HG02981 (cell line): ENCODE measurements around the gene CD247.

Experiments used
- ATAC-seq: cut with Tn5 transposase; IDR thresholded peaks from one replicate; pipeline ENCODE4 v1.9.1; 2021; ENCODE audit warnings: mild to moderate bottlenecking, moderate library complexity; ENCODE audit not compliant: unreplicated experiment

CD247 gene

GRCh38 chr1:167489571-167490340 lies 28.6 kb downstream of the CD247 start:
- no peak for ATAC-seq

- ATAC-seq: no peak
Measured at GRCh38 chr1:167488786-167489185, 29.5 kb downstream of the CD247 start.

- ATAC-seq: no peak
Measured at GRCh38 chr1:167487614-167488013, 30.7 kb downstream of the CD247 start.

DNA sequence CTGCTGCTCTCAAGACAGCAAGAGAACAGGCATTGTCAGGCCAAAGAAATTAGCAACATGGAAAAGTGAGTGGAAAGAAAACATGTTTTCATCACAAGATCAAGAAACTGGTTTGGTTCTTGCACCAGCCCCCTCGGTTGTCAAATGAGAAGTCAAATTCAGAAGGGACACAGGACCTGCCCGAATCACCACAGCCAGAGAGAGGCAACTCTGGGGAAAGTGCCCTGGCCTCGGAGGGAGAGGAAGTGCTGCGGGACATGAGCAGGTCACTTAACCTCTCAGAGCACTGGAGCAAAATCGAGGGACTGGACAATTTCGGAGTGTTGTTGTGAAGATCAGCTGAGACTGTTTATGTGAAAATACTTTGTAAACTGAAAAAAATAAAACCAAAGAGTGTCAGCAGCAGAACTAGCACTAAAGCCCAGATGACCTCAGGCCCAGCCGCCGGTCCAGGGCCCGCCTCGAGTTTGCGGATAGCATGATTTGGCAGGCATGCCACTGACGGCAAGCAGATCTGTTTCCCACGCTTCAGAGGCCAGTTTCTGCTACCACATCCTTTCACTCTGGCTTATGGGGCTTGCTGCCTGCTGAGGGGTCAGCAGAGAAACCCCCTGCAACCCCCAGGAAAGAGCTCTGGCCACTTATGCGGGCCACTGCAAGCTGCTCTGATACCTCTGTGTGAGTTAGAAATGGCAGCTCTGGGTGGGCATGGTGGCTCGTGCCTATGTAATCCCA lies 32.1 kb downstream of the CD247 start:
- no peak for ATAC-seq

- no peak for ATAC-seq
Measured at GRCh38 chr1:167484726-167485502, 33.4 kb downstream of the CD247 start.

DNA sequence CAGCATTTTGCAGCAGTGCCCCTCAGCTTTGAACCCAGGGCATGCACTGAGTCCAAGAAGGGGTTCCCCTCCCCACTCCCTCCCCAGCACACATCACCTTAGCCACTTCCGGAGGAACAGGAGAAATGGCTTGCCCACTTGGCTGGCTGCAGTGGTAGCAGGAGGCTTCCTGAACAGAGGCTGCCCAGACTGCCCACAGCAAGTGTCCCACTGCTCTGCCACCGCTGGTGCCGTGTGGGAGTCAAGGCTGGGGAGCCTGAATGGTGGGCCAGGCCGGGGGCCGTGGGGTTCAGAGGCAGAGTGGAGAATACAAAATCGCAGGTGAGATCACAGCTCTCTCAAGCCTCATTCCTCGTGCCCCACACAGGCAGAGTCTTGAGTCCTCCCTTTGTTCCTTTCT lies 34.5 kb downstream of the CD247 start:
- no peak for ATAC-seq

DNA sequence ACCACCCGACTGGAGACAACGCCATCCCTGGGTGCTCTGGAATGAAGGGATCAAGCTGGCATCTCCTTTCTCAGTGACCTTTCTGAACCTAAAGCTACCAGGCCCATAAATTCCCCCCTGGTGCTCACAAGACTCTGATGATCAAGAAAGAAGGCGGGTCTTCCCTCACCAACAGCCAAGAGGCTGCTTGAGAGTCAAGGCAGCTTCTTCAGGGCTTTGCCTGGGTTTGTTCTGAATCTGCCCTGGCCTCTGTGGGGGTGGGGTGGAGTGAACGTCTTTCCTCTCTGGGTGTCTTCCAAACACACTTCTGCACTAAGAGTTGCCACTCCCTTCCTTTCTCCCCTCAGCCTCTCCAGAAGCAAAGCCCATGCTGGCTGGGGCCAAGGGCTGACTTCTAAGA lies 36.1 kb downstream of the CD247 start:
- ATAC-seq: no peak

GRCh38 chr1:167479331-167479979 lies 38.9 kb downstream of the CD247 start:
- no peak for ATAC-seq

GRCh38 chr1:167477986-167478385 lies 40.3 kb downstream of the CD247 start:
- no peak for ATAC-seq

GRCh38 chr1:167476061-167476460 lies 42.3 kb downstream of the CD247 start:
- no peak for ATAC-seq

DNA sequence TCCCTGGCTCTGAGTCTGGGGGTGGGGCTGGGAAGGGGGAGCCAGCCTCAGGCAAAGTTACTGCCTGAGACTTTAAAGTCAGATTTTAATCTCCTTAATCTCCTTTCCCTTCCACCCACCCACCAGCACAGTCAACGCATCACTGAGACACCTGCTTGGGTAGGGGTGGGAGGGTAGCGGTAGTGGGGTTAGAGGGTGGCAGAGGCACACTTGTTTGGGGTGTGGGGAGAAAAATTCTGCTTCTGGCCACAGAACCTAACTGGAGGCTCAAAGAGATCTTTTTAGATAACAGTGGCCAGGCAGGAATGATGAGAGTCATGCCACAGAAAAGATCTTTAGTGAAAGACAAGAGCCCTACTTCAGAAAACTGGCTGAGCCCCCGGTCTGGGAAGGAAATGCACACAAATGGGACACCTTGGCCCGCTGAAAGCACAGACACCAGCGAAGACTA lies 44.1 kb downstream of the CD247 start:
- no peak for ATAC-seq

DNA sequence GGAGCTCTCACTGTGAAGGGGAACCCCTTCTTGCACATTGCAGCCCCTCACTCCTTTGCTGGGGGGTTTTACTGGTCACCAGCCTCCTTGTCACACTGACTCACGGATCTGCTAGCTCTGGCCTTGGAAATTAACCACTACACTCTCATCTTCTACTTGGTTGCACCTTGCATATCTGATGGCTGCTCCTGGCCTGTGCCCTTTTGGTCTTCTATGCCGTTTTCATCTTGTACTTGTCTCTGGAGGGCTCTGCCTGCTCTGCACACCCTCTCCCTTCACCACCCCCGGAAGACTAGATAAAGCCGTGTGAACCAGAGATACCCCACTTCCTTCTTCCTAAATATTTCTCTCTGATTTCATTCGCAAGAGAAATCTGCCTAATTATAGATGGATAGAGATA lies 44.6 kb downstream of the CD247 start:
- ATAC-seq: no peak

DNA sequence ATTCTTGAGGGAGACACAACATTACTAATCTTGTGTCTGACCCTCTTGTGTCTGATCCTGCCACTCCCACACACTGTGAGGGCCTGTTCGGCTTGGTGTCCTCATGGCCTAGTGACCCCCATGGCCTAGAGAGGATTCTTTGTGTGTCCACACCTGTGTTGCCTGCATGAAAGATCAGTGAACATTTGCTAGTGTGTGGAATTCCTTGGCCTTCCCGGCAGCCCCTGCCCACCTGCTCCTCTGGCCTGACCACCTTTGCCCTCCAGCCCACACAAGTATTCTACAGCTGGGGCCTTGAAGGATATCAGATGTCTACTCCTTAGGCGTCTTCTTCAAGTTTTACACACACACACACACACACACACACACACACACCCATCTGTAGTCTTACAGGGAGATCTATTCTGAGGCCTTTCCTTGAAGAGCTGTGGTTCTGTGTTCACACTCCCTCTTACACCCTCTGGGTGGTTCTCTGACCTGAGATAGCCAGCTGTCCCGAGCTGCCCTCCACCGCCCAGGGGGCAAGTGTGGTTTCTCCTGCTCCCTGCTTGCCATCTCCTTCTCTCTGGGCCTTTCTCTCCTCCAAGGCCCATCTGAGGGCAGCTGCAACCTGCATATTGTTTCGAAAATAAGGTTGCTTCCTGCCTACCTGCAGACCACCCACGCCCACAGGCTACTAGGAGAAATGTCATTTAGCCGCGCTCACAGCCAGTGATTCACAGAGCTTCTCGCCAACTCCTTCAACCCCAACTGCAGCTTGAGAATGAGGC lies 45.4 kb downstream of the CD247 start:
- ATAC-seq: no peak

- no peak for ATAC-seq
Measured at GRCh38 chr1:167471568-167471967, 46.8 kb downstream of the CD247 start.

- ATAC-seq: no peak
Measured at GRCh38 chr1:167469280-167469965, 48.9 kb downstream of the CD247 start.

- no peak for ATAC-seq
Measured at GRCh38 chr1:167467752-167468151, 50.6 kb downstream of the CD247 start.

GRCh38 chr1:167467126-167467710 lies 51.1 kb downstream of the CD247 start:
- no peak for ATAC-seq

DNA sequence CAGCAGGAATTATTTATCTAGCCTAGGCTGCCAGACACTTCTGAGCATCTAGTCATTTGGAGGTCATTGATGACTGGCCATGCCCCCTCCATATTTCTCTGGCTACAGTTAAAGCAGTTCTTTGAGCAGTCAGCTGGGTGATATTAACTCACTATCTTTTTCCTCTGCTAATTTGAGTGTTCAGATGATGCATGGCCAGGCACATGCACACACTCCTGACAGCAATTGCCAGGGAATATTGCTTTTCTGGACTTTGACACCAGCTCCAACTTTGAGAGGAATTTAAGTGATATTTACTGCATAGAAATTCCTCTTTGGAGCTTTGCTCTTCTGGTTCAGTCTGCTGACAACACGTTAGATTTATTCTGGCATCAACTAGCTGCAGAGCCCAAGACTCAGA lies 52.6 kb downstream of the CD247 start:
- no peak for ATAC-seq

- ATAC-seq: no peak
Measured at GRCh38 chr1:167465018-167465417, 53.3 kb downstream of the CD247 start.
